Endothelial cell of umbilical vein (primary cell): ENCODE data around the gene RNF111.
A peak's percentile ranks its signal among the peaks of the same experiment; 100 is the strongest.

Experiments used
- FOS ChIP-seq: IDR thresholded peaks from 2 replicates; pipeline ENCODE4 v1.6.1; 2011; ENCODE audit warnings: mild to moderate bottlenecking, low read length, moderate library complexity, borderline replicate concordance; ENCODE audit not compliant: insufficient read depth
- GATA2 ChIP-seq: IDR thresholded peaks from 2 replicates; pipeline ENCODE4 v1.7.0; 2011; ENCODE audit warnings: low read depth, mild to moderate bottlenecking, moderate library complexity, mixed read lengths, low read length; ENCODE audit not compliant: insufficient read length, insufficient read depth
- MAX ChIP-seq: IDR thresholded peaks from 2 replicates; pipeline ENCODE4 v1.6.1; 2011; ENCODE audit not compliant: insufficient read depth, insufficient read length
- MYC ChIP-seq: IDR thresholded peaks from one replicate; pipeline ENCODE4 v1.6.1; 2011; ENCODE audit warnings: mild to moderate bottlenecking, low read depth, low read length
- POLR2A ChIP-seq: IDR thresholded peaks from 2 replicates; pipeline ENCODE4 v1.6.1; 2012; ENCODE audit warnings: low read depth, mild to moderate bottlenecking, control low read depth, low read length
- POLR2AphosphoS5 ChIP-seq: IDR thresholded peaks from 2 replicates; pipeline ENCODE4 v1.6.1; 2012; ENCODE audit warnings: low read depth, mild to moderate bottlenecking, control low read depth, low read length, moderate library complexity; ENCODE audit not compliant: insufficient read depth
- TF ChIP-seq, protein P1 (sequence below), 2 donors: IDR thresholded peaks; 1 replicate in 1 of 2; 2 replicates in 1 of 2; pipeline ENCODE4 v1.5.1; 2011; ENCODE audit warnings: low read length in 2 of 2, mild to moderate bottlenecking in 2 of 2, moderate library complexity in 2 of 2, control low read depth in 1 of 2, inconsistent platforms in 1 of 2, low read depth in 1 of 2; ENCODE audit not compliant: insufficient read depth in 1 of 2; ENCODE audit errors: extremely low read depth in 1 of 2

GRCh38 chr15:59138243-59138642 is 150.8 kb downstream of the RNF111 start:
- TF ChIP-seq, protein P1, sequence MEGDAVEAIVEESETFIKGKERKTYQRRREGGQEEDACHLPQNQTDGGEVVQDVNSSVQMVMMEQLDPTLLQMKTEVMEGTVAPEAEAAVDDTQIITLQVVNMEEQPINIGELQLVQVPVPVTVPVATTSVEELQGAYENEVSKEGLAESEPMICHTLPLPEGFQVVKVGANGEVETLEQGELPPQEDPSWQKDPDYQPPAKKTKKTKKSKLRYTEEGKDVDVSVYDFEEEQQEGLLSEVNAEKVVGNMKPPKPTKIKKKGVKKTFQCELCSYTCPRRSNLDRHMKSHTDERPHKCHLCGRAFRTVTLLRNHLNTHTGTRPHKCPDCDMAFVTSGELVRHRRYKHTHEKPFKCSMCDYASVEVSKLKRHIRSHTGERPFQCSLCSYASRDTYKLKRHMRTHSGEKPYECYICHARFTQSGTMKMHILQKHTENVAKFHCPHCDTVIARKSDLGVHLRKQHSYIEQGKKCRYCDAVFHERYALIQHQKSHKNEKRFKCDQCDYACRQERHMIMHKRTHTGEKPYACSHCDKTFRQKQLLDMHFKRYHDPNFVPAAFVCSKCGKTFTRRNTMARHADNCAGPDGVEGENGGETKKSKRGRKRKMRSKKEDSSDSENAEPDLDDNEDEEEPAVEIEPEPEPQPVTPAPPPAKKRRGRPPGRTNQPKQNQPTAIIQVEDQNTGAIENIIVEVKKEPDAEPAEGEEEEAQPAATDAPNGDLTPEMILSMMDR (IDR thresholded peaks at IDR 0.05; ENCODE audit: extremely low read depth in 1 of 2, insufficient read depth in 1 of 2, low read depth in 1 of 2, low read length in 2 of 2) = peak; percentile 86 to 91
- TF ChIP-seq MYC (no peak), POLR2A (no peak), MAX (no peak), FOS (no peak), POLR2AphosphoS5 (no peak), GATA2 (no peak)
